Sigmoid colon (tissue), 4 donors: ENCODE measurements around the gene GTF2E1.

Source experiments
- CTCF ChIP-seq, 4 experiments: fragments of 450-650 bp in 3 of 4; fragments of 200-600 bp in 1 of 4; IDR thresholded peaks; one replicate each; pipeline ENCODE4 v1.5.1; 2016 to 2019; ENCODE audit warnings: antibody characterized with exemption in 4 of 4, mild to moderate bottlenecking in 3 of 4, moderate library complexity in 2 of 4
- EP300 ChIP-seq, 4 donors: sonication (generic); formaldehyde crosslinking; IDR thresholded peaks; one replicate each; pipeline ENCODE4 v1.6.1; 2017; ENCODE audit warnings: antibody characterized with exemption in 4 of 4
- POLR2A ChIP-seq, 2 donors: fragments of 450-650 bp; IDR thresholded peaks; one replicate each; pipeline ENCODE4 v1.6.1; 2016; ENCODE audit warnings: antibody characterized with exemption in 2 of 2, mild to moderate bottlenecking in 2 of 2, moderate library complexity in 2 of 2
- POLR2AphosphoS5 ChIP-seq, 4 donors: sonication (generic); formaldehyde crosslinking; IDR thresholded peaks; one replicate each; pipeline ENCODE4 v1.6.1; 2017; ENCODE audit warnings: antibody characterized with exemption in 4 of 4

DNA sequence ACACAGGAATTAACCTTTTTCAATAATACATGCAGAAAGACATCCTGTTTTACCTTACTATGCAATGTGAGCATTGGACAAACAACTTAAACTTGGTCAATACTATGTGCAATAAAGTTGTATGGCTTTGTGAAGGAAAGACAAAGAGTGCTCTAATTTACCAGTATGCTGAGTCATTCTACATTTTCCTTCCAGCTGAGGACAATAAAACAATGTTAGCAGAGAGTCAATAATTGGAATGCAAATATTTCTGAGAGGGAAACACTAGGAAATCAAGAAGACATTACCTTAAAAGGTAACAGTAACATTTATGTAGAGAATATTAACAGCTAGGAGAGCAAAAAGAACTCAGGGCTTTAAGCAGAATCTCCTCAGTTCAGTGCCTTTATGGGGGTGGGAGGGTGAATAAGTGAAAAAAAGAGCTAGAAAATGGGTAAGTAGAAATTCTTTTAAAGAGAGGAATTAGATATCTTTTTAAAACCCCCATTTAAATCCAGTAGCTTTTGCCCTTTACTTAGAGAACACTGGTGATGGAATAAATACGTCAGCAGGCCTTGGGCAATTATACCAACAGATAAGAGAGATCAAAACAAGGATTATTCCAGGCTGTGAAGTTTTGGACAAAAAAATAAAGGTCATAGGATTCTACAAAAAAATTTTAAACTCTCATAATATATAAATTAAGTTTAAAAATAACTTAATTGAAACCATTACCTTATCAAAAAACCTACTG lies 48.9 kb upstream of the GTF2E1 start:
- no peak for TF ChIP-seq CTCF (IDR thresholded peaks at IDR 0.05)
- TF ChIP-seq POLR2AphosphoS5 (IDR thresholded peaks at IDR 0.05), result no peak
- TF ChIP-seq EP300 (IDR thresholded peaks at IDR 0.05), result no peak
- no peak for TF ChIP-seq POLR2A (IDR thresholded peaks at IDR 0.05)
